HepG2 (cell line): ENCODE data around the gene SNX27. TPM values are rescaled to one million over a fixed set of nuclear protein-coding genes. Genes with fewer than 3 reads are reported as not detected.
A peak's percentile ranks its signal among the peaks of the same experiment; 100 is the strongest.

Experiments used
- ATF1 ChIP-seq: IDR thresholded peaks from 2 replicates; pipeline ENCODE4 v1.6.1; 2016; ENCODE audit warnings: mild to moderate bottlenecking, control low read depth
- CHD4 ChIP-seq: fragments of 200-600 bp; sonication (generic); IDR thresholded peaks from 2 replicates; pipeline ENCODE4 v1.7.0; 2017; ENCODE audit warnings: mild to moderate bottlenecking, low read length, borderline replicate concordance
- ISL2 ChIP-seq: sonication (generic); formaldehyde crosslinking; IDR thresholded peaks from 2 replicates; pipeline ENCODE4 v1.5.0; 2020; ENCODE audit warnings: missing genetic modification reagents
- KLF13 ChIP-seq: sonication (generic); formaldehyde crosslinking; IDR thresholded peaks from 2 replicates; pipeline ENCODE4 v1.4.0; 2020; ENCODE audit warnings: mild to moderate bottlenecking, missing genetic modification reagents
- PHF21A ChIP-seq: sonication (generic); formaldehyde crosslinking; IDR thresholded peaks from 2 replicates; pipeline ENCODE4 v1.5.0; 2020; ENCODE audit warnings: mild to moderate bottlenecking, missing genetic modification reagents
- RARG ChIP-seq: sonication (generic); formaldehyde crosslinking; IDR thresholded peaks from 2 replicates; pipeline ENCODE4 v1.4.0; 2020; ENCODE audit warnings: low read depth, mild to moderate bottlenecking, missing genetic modification reagents
- SPEN ChIP-seq: sonication (generic); formaldehyde crosslinking; IDR thresholded peaks from 2 replicates; pipeline ENCODE4 v1.5.1; 2020; ENCODE audit warnings: low read depth, mild to moderate bottlenecking, missing genetic modification reagents
- TFAP4 ChIP-seq: sonication (generic); IDR thresholded peaks from 2 replicates; pipeline ENCODE4 v1.6.1; 2016; ENCODE audit warnings: low read depth, borderline replicate concordance
- YEATS2 ChIP-seq: sonication (generic); formaldehyde crosslinking; IDR thresholded peaks from 2 replicates; pipeline ENCODE4 v1.4.0; 2020; ENCODE audit warnings: missing genetic modification reagents, borderline replicate concordance
- ZBTB44 ChIP-seq: sonication (generic); formaldehyde crosslinking; IDR thresholded peaks from 2 replicates; pipeline ENCODE4 v1.4.0; 2020; ENCODE audit warnings: missing genetic modification reagents
- ZFP37 ChIP-seq: sonication (generic); formaldehyde crosslinking; IDR thresholded peaks from 2 replicates; pipeline ENCODE4 v1.4.0; 2020; ENCODE audit warnings: missing genetic modification reagents, borderline replicate concordance
- ZNF414 ChIP-seq: sonication (generic); formaldehyde crosslinking; IDR thresholded peaks from 2 replicates; pipeline ENCODE4 v1.5.0; 2020; ENCODE audit warnings: missing genetic modification reagents
- ZNF513 ChIP-seq: sonication (generic); formaldehyde crosslinking; conservative IDR thresholded peaks from 2 replicates; pipeline ENCODE4 v1.5.0; 2020; ENCODE audit warnings: missing genetic modification reagents
- ZNF670 ChIP-seq: sonication (generic); formaldehyde crosslinking; IDR thresholded peaks from 2 replicates; pipeline ENCODE4 v1.8.0; 2022; ENCODE audit warnings: mild to moderate bottlenecking, missing genetic modification reagents, borderline replicate concordance
- ZNF75D ChIP-seq: sonication (generic); formaldehyde crosslinking; IDR thresholded peaks from 2 replicates; pipeline ENCODE4 v1.8.1; 2023; ENCODE audit warnings: missing genetic modification reagents, mild to moderate bottlenecking, borderline replicate concordance
- ZNF792 ChIP-seq: IDR thresholded peaks from 2 replicates; pipeline ENCODE4 v1.6.1; 2016
- ZNF879 ChIP-seq: sonication (generic); formaldehyde crosslinking; IDR thresholded peaks from 2 replicates; pipeline ENCODE4 v1.8.1; 2023; ENCODE audit warnings: missing genetic modification reagents
- ZNF891 ChIP-seq: sonication (generic); formaldehyde crosslinking; IDR thresholded peaks from 2 replicates; pipeline ENCODE4 v1.5.0; 2020; ENCODE audit warnings: mild to moderate bottlenecking, missing genetic modification reagents
- ZSCAN21 ChIP-seq: sonication (generic); formaldehyde crosslinking; IDR thresholded peaks from 2 replicates; pipeline ENCODE4 v1.8.0; 2022; ENCODE audit warnings: mild to moderate bottlenecking, missing genetic modification reagents, moderate library complexity, borderline replicate concordance
- ZSCAN30 ChIP-seq: sonication (generic); formaldehyde crosslinking; IDR thresholded peaks from 2 replicates; pipeline ENCODE4 v1.5.0; 2020; ENCODE audit warnings: mild to moderate bottlenecking, missing genetic modification reagents
- polyA plus RNA-seq, 8 experiments: library from polyadenylated mRNA; depleted of rRNA in 3 of 8; stranded (reverse) in 7 of 8; unstranded in 1 of 8; fragments of >200 nt; fragmentation: Illumina TruSeq in 4 of 8; extraction: Trizol in 4 of 8; gene quantifications; 2 replicates each; pipeline versions ENCODE4 v1.2.1 to v1.2.3, GENCODE V29; 2011 to 2016; ENCODE audit warnings: low read depth in 4 of 8, missing spikeins in 1 of 8, mixed read lengths in 1 of 8; ENCODE audit not compliant: insufficient read depth in 1 of 8
- total RNA-seq, 5 experiments: library from RNA; depleted of rRNA; stranded (reverse); fragments of >200 nt; fragmentation: Illumina TruSeq; extraction: Trizol; gene quantifications; 2 replicates each; pipeline ENCODE4 v1.2.3, GENCODE V29; 2016; ENCODE audit warnings: low read depth in 1 of 5
- TF ChIP-seq, protein P1 (sequence below): sonication (generic); formaldehyde crosslinking; IDR thresholded peaks from 2 replicates; pipeline ENCODE4 v1.4.0; 2020; ENCODE audit warnings: missing genetic modification reagents

SNX27 gene
- total and polyA plus RNA-seq, 2 of the 13 experiments (the other 11 are each of a cell fraction or from before 2014, with no cell fraction given): 14.4 to 17.8 TPM

DNA sequence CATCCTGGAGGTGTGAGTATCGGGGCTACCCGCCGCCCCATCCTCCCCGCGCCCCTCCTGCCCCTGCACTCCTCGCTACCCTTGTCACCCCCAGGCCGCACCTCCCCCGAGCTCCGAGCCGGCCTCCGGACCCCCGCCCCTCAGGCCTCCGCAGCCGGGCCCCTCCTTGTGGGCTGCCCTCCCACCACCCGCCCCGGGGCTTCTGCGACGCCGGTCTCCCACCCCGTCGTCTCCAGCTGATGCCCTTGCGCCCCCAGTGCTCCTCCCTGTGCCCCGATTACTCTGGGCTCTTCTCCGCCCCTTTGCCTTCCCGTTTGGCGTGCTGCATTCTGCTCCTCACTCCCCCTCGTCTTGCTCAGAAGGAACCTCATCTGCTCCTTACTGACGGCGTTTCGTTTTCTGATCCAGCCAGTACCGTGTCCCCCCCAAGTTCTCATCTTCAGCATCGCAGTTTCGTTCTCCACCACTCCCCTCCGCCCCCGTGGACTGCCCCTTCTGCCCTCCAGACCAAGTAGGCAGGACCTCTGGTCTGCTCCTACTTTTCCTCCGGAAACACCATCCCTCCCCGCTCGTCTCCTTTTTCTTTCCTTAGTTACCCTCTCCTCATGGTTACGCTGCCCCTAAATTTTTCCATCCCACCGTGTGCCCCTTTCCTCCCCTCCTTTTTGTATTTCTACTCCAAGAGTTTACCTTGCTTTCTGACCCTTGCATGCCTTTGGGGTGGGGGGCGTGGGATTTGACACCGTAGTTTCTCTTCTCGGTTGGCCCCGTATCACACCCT is 841 bp downstream of the SNX27 start (continued):
- TF ChIP-seq ZBTB44 (CRISPR knock-in tag) (no peak), ZNF75D (CRISPR knock-in tag) (no peak), YEATS2 (CRISPR knock-in tag) (no peak), ZNF792 (no peak), ZNF414 (CRISPR knock-in tag) (0 out of 2 replicates have a peak, but pooled peaks have one; percentile 61), CHD4 (no peak), PHF21A (no peak), ZSCAN30 (CRISPR knock-in tag) (no peak), ISL2 (CRISPR knock-in tag) (no peak), ZSCAN21 (CRISPR knock-in tag) (no peak), ZNF891 (CRISPR knock-in tag) (no peak), ZFP37 (no peak), SPEN (CRISPR knock-in tag) (no peak), ZNF670 (CRISPR knock-in tag) (no peak), ZNF513 (CRISPR knock-in tag) (no peak), ZNF879 (CRISPR knock-in tag) (0 out of 2 replicates have a peak, but pooled peaks have one; percentile 15), TFAP4 (peak; percentile 40; the same call in 1 of the 2 replicates), RARG (CRISPR knock-in tag) (no peak), KLF13 (CRISPR knock-in tag) (no peak), ATF1 (CRISPR knock-in tag) (no peak)
- TF ChIP-seq, protein P1, sequence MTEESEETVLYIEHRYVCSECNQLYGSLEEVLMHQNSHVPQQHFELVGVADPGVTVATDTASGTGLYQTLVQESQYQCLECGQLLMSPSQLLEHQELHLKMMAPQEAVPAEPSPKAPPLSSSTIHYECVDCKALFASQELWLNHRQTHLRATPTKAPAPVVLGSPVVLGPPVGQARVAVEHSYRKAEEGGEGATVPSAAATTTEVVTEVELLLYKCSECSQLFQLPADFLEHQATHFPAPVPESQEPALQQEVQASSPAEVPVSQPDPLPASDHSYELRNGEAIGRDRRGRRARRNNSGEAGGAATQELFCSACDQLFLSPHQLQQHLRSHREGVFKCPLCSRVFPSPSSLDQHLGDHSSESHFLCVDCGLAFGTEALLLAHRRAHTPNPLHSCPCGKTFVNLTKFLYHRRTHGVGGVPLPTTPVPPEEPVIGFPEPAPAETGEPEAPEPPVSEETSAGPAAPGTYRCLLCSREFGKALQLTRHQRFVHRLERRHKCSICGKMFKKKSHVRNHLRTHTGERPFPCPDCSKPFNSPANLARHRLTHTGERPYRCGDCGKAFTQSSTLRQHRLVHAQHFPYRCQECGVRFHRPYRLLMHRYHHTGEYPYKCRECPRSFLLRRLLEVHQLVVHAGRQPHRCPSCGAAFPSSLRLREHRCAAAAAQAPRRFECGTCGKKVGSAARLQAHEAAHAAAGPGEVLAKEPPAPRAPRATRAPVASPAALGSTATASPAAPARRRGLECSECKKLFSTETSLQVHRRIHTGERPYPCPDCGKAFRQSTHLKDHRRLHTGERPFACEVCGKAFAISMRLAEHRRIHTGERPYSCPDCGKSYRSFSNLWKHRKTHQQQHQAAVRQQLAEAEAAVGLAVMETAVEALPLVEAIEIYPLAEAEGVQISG (CRISPR knock-in tag): no peak
